ENCODE measurements around the gene KIAA0513. TPM values are rescaled to one million over a fixed set of nuclear protein-coding genes. Genes with fewer than 3 reads are reported as not detected.

Gene KIAA0513
- total RNA-seq, 1 donor from 2014 or later = 6.1 TPM

DNA sequence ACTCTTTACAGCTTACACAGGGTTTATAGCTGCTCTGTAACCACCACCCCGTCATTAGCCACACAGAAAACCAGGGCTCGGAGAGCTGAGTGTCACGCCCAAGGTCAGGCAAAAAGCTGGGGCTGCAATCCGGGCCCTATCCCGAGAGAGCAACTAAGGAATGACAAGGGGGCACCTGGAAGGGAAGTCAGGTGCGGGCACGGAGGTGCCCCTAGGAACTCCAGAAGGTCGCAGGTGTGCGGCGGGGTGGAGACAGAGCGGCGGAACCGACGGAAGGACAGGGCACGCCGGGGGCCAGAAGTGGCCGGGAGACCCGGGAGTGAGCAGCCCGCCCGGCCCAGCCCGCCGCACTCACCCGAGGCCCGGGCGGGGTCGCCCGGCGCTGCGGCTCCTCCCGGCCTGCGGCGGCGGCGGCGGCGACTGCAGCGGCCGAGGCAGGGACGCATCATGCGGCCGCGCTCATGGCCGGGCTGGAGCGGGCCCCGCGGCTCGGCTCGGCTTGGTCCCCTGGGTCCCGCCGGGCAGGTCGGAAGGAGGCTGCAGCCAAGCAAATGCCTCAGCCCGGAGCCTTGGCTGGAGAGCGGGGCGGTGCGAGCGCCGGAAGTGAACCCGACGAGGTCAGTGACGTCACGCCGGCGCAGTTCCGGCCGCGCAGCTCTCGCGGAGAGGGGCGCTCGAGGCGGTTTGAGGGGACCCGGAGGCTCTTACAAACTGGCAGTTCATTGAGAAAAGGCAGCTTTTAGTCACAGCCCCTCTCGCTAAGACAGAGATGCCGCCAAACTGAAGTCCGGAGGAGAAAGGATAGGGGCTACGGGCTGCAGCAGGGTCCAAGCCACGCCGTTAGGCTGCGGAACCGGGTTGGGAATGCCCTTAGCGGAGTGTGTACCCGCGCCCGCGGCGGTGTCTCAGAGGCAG lies 16.4 kb upstream of the KIAA0513 start, which contains the start of gene ZDHHC7:
TSS of gene ZDHHC7 (minus strand) at position 605 of the 915 bp plus-strand sequence. CDS start 20,917 bp downstream, outside the sequence.
- H3K9ac ChIP-seq = peak within 1 kb of the TSS; percentile 81
- Mint-ChIP-seq H3K4me1 (peaks cover 20% of the 10 kb centered on the region), H3K4me3 (peak within 1 kb of the TSS; percentile 97), H3K27me3 (ENCODE audit: insufficient read depth, low read depth) (peaks cover 3% of the 10 kb centered on the region), H3K9me3 (no peaks in the 10 kb centered on the region), H3K36me3 (no peaks in the 10 kb centered on the region), H3K27ac (peak within 1 kb of the TSS; percentile 96)
- H3K4me1 ChIP-seq = peaks cover 6% of the 10 kb centered on the region
- peaks cover 37% of the 10 kb centered on the region for H4K20me1 ChIP-seq (ENCODE audit: low read depth)
- no peaks in the 10 kb centered on the region for H3K27me3 ChIP-seq
- H3K9me3 ChIP-seq (ENCODE audit: low read depth) = no peaks in the 10 kb centered on the region
- H3K4me3 ChIP-seq = peak within 1 kb of the TSS; percentile 77
- TF ChIP-seq CTCF (IDR thresholded peaks at IDR 0.05) (peak; percentile 20), EZH2phosphoT487 (IDR thresholded peaks at IDR 0.05) (no peak), EZH2 (IDR thresholded peaks at IDR 0.05) (peak; percentile 36)
- peak within 1 kb of the TSS; percentile 92 for H3K4me2 ChIP-seq
- H3F3A ChIP-seq (ENCODE audit: low read depth) = peaks cover 9% of the 10 kb centered on the region
- peak; percentile 94 for DNase-seq (ENCODE audit: low spot score)
- H3K36me3 ChIP-seq = no peaks in the 10 kb centered on the region
- peak within 1 kb of the TSS; percentile 79 for H3K27ac ChIP-seq
- H2AFZ ChIP-seq (replicated peaks) = peak within 1 kb of the TSS; percentile 79
- H3K79me2 ChIP-seq (ENCODE audit: low read depth) = peaks cover 49% of the 10 kb centered on the region

GRCh38 chr16:85011846-85012284 lies 15.7 kb upstream of the KIAA0513 start:
- Histone ChIP-seq H3K9me3 (ENCODE audit: low read depth) (no peaks in the 10 kb centered on the region), H3K27ac (peak overlapping the region; percentile 79), H3K9ac (peak overlapping the region; percentile 81), H2AFZ (replicated peaks) (peak overlapping the region; percentile 79), H4K20me1 (ENCODE audit: low read depth) (peaks cover 32% of the 10 kb centered on the region), H3K4me2 (peak overlapping the region; percentile 92), H3K4me3 (peak overlapping the region; percentile 77), H3K36me3 (no peaks in the 10 kb centered on the region), H3K79me2 (ENCODE audit: low read depth) (peaks cover 42% of the 10 kb centered on the region), H3F3A (ENCODE audit: low read depth) (peaks cover 9% of the 10 kb centered on the region), H3K4me1 (peaks cover 6% of the 10 kb centered on the region), H3K27me3 (peaks cover 3% of the 10 kb centered on the region)
- Mint-ChIP-seq H3K27ac (peak overlapping the region; percentile 96), H3K36me3 (no peaks in the 10 kb centered on the region), H3K4me3 (peak overlapping the region; percentile 97), H3K9me3 (no peaks in the 10 kb centered on the region), H3K4me1 (peaks cover 20% of the 10 kb centered on the region), H3K27me3 (ENCODE audit: insufficient read depth, low read depth) (peaks cover 3% of the 10 kb centered on the region)
- DNase-seq (ENCODE audit: low spot score) = no peak
- no peak for TF ChIP-seq EZH2 (IDR thresholded peaks at IDR 0.05)
- TF ChIP-seq CTCF (IDR thresholded peaks at IDR 0.05) = no peak
- no peak for TF ChIP-seq EZH2phosphoT487 (IDR thresholded peaks at IDR 0.05)

GRCh38 chr16:85014311-85014710 lies 13.3 kb upstream of the KIAA0513 start:
- peaks cover 6% of the 10 kb centered on the region for H3K4me1 ChIP-seq
- TF ChIP-seq EZH2phosphoT487 (IDR thresholded peaks at IDR 0.05) = no peak
- no peak for TF ChIP-seq CTCF (IDR thresholded peaks at IDR 0.05)
- no peak for TF ChIP-seq EZH2 (IDR thresholded peaks at IDR 0.05)
- H2AFZ ChIP-seq (replicated peaks) = no peak overlapping the region
- no peak overlapping the region for H3K4me2 ChIP-seq
- no peak overlapping the region for H3K9ac ChIP-seq
- H3K27me3 ChIP-seq = peaks cover 20% of the 10 kb centered on the region
- peaks cover 17% of the 10 kb centered on the region for H3K79me2 ChIP-seq (ENCODE audit: low read depth)
- DNase-seq (ENCODE audit: low spot score) = no peak
- peaks cover 16% of the 10 kb centered on the region for H3K4me1 Mint-ChIP-seq
- no peak overlapping the region for H3K27ac Mint-ChIP-seq
- H3K27me3 Mint-ChIP-seq (ENCODE audit: insufficient read depth, low read depth) = peaks cover 6% of the 10 kb centered on the region
- no peak overlapping the region for H3K4me3 ChIP-seq
- H3K9me3 Mint-ChIP-seq = no peaks in the 10 kb centered on the region
- peaks cover 9% of the 10 kb centered on the region for H3F3A ChIP-seq (ENCODE audit: low read depth)
- peaks cover 16% of the 10 kb centered on the region for H4K20me1 ChIP-seq (ENCODE audit: low read depth)
- H3K27ac ChIP-seq = no peak overlapping the region
- H3K9me3 ChIP-seq (ENCODE audit: low read depth) = no peaks in the 10 kb centered on the region
- H3K36me3 Mint-ChIP-seq = no peaks in the 10 kb centered on the region
- no peaks in the 10 kb centered on the region for H3K36me3 ChIP-seq
- H3K4me3 Mint-ChIP-seq = no peak overlapping the region

Measured in neural progenitor cell (in vitro differentiated cells).